Activated CD8-positive, alpha-beta memory T cell treated with anti-CD3 and anti-CD28 coated beads, Interleukin-2, amount 50 U/mL, for 1 hour (primary cell): ENCODE data around the gene RRP7A.
"Not testable (repeated sequence)": the region's sequence is repeated elsewhere in the genome, so short reads cannot be mapped to it uniquely, and the experiment has no call there.

ENCODE experiments used
- DNase-seq: peaks from one replicate; pipeline ENCODE4 v3.0.0-alpha.2; 2020; ENCODE audit errors: extremely low read depth

RRP7A gene

DNA sequence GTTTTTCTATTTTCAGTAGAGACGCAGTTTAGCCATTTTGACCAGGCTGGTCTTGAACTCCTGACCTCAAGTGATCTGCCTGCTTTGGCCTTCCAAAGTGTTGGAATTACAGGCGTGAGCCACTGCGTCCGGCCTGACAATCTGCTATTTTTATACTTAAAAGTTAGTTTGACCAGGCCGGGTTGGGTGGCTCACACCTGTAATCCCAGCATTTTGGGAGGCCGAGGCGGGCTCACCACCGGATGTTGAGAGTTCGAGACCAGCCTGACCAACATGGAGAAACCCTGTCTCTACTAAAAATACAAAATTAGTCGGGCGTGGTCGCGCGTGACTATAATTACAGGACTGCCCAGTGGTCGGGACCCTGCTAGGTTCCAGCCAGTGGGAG, 19.8 kb downstream of the RRP7A start:
- DNase-seq: not testable (repeated sequence)

DNA sequence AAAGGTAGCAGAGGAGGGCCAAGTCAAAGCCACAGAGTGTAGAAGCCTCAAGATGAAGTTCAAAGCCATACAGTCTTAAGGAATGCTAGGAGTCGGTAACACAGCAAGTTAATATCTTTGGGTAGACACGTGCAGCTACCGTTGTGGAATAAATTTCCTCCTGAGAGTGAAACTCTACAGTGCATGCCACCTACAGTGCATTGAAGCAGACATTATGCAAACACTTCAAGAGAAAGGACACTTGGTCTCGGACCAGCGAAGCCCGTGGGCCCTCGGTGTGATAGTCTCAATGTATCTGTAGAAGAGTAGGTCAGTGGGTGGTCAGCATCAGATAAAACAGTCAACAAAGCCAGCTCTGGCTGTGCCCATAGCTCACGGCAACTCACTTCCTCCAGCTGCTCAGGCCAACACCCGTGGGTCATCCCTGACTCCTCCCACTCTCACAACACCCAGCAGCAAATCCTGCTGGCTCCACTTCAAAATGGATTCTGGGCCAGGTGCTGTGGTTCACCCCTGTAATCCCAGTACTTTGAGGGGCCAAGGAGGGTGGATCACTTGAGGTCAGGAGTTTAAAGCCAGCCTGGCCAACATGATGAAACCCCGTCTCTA, 24.0 kb downstream of the RRP7A start:
- not testable (repeated sequence) for DNase-seq

GRCh38 chr22:42493393-42493792, 26.2 kb downstream of the RRP7A start:
- DNase-seq: no peak

- no peak for DNase-seq
These were observed 27.3 kb downstream of the RRP7A start for GRCh38 chr22:42492323-42492690.

GRCh38 chr22:42490243-42490832, 29.3 kb downstream of the RRP7A start:
- DNase-seq: no peak

DNA sequence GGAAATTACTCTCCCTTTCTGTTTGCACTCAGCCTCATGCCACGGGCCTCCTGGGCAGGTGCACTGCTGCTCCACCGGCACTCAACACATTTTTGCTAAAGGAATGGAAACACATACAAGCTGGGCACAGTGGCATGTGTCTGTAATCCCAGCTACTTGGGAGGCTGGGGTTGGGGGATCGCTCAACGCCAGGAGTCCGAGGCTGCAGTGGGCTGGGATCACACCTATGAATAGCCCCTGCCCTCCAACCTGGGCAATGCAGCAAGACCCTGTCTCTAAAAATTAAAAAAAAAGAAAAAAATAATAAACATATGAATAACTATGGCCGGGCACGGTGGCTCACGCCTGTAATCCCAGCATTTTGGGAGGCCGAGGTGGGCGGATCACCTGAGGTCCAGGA, 30.6 kb downstream of the RRP7A start:
- no peak for DNase-seq

- no peak for DNase-seq
These were observed 35.1 kb downstream of the RRP7A start for GRCh38 chr22:42484506-42484905.

- DNase-seq: not testable (repeated sequence)
These were observed 35.9 kb downstream of the RRP7A start for GRCh38 chr22:42483610-42484223.

DNA sequence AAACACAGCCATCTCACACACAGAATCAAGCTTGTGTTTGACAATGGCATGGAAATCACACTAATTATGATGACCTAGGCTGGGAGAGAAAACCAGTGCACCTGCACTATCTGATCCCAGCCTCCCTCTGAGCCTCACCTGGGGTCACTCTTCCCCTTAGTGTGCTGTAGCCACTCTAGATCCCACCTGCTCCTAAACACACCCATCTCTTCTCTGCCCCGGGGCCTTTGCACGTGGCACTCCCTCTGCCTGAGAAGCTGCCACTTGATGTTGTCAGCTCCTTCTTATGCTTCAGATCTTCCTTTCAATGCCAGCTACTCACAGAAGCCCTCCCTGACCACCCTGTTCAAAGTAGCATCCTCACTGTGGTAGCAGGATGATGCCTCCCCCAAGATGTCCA, 44.5 kb downstream of the RRP7A start:
- no peak for DNase-seq

DNA sequence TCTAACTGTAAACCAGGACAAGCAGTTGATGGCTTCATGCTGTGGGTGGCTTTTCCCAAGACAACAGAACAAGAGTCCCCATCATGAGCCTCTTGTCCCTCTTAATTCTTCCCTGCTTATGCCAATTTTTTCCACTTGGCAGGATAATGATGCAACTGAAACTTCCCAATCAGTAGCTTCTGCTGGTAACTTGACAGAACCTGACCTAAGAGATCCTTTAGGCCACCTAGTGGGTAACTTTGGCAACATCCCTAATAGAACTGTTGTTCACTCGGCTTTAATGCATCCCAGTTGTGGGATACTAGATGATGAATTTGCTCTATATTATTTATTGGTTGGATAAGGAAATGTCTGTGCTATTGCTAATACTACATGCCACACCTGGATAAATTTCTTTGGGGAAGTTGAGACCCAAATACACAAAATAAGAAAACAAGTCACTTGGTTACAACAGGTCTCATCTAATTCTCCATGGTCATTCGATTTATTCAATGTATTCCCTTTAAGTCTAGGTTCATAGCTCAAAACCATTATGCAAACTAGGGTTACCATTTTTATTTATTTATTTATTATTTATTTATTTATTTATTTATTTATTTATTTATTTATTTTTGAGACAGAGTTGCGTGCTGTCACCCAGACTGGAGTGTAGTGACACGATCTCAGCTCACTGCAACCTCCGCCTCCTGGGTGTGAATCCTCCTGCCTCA, 46.0 kb downstream of the RRP7A start:
- DNase-seq: no peak

GRCh38 chr22:42472671-42473070, 46.9 kb downstream of the RRP7A start:
- no peak for DNase-seq

DNA sequence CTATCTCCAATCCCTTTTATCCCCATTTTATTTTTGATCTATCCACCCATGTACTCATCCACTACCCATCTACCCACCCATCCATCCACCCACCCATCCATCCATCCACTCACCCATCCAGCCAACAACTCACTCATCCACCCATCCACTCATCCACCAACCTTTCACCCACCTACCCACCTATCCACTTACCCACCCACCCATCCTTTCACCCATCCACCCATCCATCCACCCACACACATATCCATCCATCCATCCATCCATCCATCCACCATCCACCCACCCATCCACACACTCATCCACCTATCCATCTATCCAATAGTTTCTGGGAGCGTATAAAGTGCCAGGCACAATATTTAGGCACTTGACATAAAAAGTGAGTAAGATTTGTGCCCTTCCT, 48.2 kb downstream of the RRP7A start:
- DNase-seq: no peak

DNA sequence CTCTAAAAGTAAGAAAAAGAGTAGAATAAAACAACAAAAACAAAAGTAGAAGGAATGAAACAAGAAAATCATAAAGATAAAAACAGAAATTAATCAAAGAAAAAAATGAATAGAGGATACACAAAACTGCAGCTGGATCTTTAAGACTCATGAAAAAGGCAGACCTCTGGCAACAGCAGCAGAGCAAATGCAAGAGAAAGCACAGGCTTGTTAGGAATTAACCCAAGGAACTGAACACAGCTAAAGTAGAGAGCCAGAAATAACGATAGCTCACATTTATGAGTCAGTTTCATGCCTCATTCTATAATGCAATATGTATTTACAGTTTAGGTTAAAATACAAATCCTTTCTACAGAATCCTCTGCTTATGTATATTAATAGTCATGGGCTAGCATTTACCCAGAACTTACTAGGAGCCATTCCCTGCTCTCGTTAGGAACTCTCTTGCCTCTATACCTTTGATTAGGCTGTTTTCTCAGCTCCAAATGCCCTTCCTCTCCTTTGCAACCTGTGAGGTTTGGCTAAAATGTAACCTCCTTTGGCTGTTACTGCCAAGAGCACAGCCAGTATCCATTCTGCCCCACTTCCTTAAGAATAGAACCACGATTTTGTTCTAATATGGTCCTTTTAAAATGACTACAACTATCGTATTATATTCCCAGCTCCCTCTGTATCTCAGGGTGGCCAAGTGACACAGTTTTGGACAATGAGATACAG, 49.1 kb downstream of the RRP7A start:
- DNase-seq: no peak

- no peak for DNase-seq
These were observed 50.8 kb downstream of the RRP7A start for GRCh38 chr22:42468841-42469240.

- no peak for DNase-seq
These were observed 57.6 kb downstream of the RRP7A start for GRCh38 chr22:42462016-42462415.

- DNase-seq: no peak
These were observed 58.1 kb downstream of the RRP7A start for GRCh38 chr22:42461511-42461910.
